ENCODE data around the gene TADA2A.

Gene TADA2A

DNA sequence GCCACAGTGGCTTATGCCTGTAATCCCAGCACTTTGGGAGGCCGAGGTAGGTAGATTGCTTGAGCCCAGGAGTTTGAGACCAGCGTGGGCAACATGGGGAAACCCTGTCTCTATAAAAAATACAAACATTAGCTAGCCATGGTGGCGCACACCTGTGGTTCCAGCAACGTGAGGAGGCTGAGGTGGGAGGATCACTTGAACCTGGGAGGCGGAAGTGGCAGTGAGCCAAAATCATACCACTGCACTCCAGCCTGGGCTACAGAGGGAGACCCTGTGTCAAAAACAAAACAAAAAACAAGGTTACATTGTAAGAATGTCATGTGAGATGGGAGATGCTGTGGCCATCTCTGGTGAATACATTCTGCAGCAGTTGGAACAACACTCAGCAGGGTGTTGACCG lies 96.5 kb downstream of the TADA2A start:
- H2AFZ ChIP-seq (ENCODE audit: low read length): no peak overlapping the region
- no peak for TF ChIP-seq EZH2 (IDR thresholded peaks at IDR 0.05; ENCODE audit: borderline replicate concordance, low read length)
- TF ChIP-seq, protein P1, sequence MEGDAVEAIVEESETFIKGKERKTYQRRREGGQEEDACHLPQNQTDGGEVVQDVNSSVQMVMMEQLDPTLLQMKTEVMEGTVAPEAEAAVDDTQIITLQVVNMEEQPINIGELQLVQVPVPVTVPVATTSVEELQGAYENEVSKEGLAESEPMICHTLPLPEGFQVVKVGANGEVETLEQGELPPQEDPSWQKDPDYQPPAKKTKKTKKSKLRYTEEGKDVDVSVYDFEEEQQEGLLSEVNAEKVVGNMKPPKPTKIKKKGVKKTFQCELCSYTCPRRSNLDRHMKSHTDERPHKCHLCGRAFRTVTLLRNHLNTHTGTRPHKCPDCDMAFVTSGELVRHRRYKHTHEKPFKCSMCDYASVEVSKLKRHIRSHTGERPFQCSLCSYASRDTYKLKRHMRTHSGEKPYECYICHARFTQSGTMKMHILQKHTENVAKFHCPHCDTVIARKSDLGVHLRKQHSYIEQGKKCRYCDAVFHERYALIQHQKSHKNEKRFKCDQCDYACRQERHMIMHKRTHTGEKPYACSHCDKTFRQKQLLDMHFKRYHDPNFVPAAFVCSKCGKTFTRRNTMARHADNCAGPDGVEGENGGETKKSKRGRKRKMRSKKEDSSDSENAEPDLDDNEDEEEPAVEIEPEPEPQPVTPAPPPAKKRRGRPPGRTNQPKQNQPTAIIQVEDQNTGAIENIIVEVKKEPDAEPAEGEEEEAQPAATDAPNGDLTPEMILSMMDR (IDR thresholded peaks at IDR 0.05; ENCODE audit: low read length): no peak
- no peak overlapping the region for H3K4me3 ChIP-seq (ENCODE audit: low read depth, low read length, poor library complexity, severe bottlenecking)
- H3K27ac ChIP-seq (ENCODE audit: low read depth, low read length, poor library complexity, severe bottlenecking): no peak overlapping the region
- H3F3A ChIP-seq (ENCODE audit: insufficient read depth, low read length): no peaks in the 10 kb centered on the region
- H3K36me3 ChIP-seq (ENCODE audit: insufficient read depth, low read length): no peaks in the 10 kb centered on the region
- no peak overlapping the region for H3K9ac ChIP-seq (ENCODE audit: low read length)
- H3K9me2 ChIP-seq (ENCODE audit: low read depth, low read length): no peaks in the 10 kb centered on the region
- no peaks in the 10 kb centered on the region for H4K20me1 ChIP-seq (ENCODE audit: insufficient read depth, low read length)
- H3K27me3 ChIP-seq (ENCODE audit: insufficient read depth, low read length): no peaks in the 10 kb centered on the region
- H3K4me2 ChIP-seq (ENCODE audit: low read length): no peak overlapping the region
- no peaks in the 10 kb centered on the region for H3K4me1 ChIP-seq (ENCODE audit: insufficient read depth, low read length, severe bottlenecking)
- no peaks in the 10 kb centered on the region for H3K79me2 ChIP-seq (ENCODE audit: insufficient read depth, low read length)
- no peaks in the 10 kb centered on the region for H3K9me3 ChIP-seq (ENCODE audit: low read length)

GRCh38 chr17:37505333-37505732 lies 98.6 kb downstream of the TADA2A start:
- Histone ChIP-seq H3K9ac (ENCODE audit: low read length) (no peak overlapping the region), H3F3A (ENCODE audit: insufficient read depth, low read length) (no peaks in the 10 kb centered on the region), H3K9me3 (ENCODE audit: low read length) (no peaks in the 10 kb centered on the region), H3K4me2 (ENCODE audit: low read length) (no peak overlapping the region), H4K20me1 (ENCODE audit: insufficient read depth, low read length) (no peaks in the 10 kb centered on the region), H3K9me2 (ENCODE audit: low read depth, low read length) (no peaks in the 10 kb centered on the region), H3K27ac (ENCODE audit: low read depth, low read length, poor library complexity, severe bottlenecking) (no peak overlapping the region), H3K27me3 (ENCODE audit: insufficient read depth, low read length) (no peaks in the 10 kb centered on the region), H3K36me3 (ENCODE audit: insufficient read depth, low read length) (no peaks in the 10 kb centered on the region), H2AFZ (ENCODE audit: low read length) (no peak overlapping the region), H3K4me1 (ENCODE audit: insufficient read depth, low read length, severe bottlenecking) (peaks cover 6% of the 10 kb centered on the region), H3K79me2 (ENCODE audit: insufficient read depth, low read length) (no peaks in the 10 kb centered on the region), H3K4me3 (ENCODE audit: low read depth, low read length, poor library complexity, severe bottlenecking) (no peak overlapping the region)
- TF ChIP-seq, protein P1 (IDR thresholded peaks at IDR 0.05; ENCODE audit: low read length): no peak
- TF ChIP-seq EZH2 (IDR thresholded peaks at IDR 0.05; ENCODE audit: borderline replicate concordance, low read length): no peak

- Histone ChIP-seq H4K20me1 (ENCODE audit: insufficient read depth, low read length) (no peaks in the 10 kb centered on the region), H3K9me2 (ENCODE audit: low read depth, low read length) (no peaks in the 10 kb centered on the region), H3K36me3 (ENCODE audit: insufficient read depth, low read length) (no peaks in the 10 kb centered on the region), H3K27me3 (ENCODE audit: insufficient read depth, low read length) (no peaks in the 10 kb centered on the region), H3K9me3 (ENCODE audit: low read length) (no peaks in the 10 kb centered on the region), H3K27ac (ENCODE audit: low read depth, low read length, poor library complexity, severe bottlenecking) (no peak overlapping the region), H3K79me2 (ENCODE audit: insufficient read depth, low read length) (no peaks in the 10 kb centered on the region), H2AFZ (ENCODE audit: low read length) (no peak overlapping the region), H3K4me2 (ENCODE audit: low read length) (no peak overlapping the region), H3K4me3 (ENCODE audit: low read depth, low read length, poor library complexity, severe bottlenecking) (no peak overlapping the region), H3F3A (ENCODE audit: insufficient read depth, low read length) (no peaks in the 10 kb centered on the region), H3K4me1 (ENCODE audit: insufficient read depth, low read length, severe bottlenecking) (peaks cover 10% of the 10 kb centered on the region), H3K9ac (ENCODE audit: low read length) (no peak overlapping the region)
- TF ChIP-seq, protein P1 (IDR thresholded peaks at IDR 0.05; ENCODE audit: low read length): peak; percentile 52
- no peak for TF ChIP-seq EZH2 (IDR thresholded peaks at IDR 0.05; ENCODE audit: borderline replicate concordance, low read length)
Observed at GRCh38 chr17:37506678-37507077, 100.0 kb downstream of the TADA2A start.

All from OCI-LY1 (cell line).